ENCODE results near the gene LBR.
"Not testable (repeated sequence)": the region's sequence is repeated elsewhere in the genome, so short reads cannot be mapped to it uniquely, and the experiment has no call there.

LBR gene

DNA sequence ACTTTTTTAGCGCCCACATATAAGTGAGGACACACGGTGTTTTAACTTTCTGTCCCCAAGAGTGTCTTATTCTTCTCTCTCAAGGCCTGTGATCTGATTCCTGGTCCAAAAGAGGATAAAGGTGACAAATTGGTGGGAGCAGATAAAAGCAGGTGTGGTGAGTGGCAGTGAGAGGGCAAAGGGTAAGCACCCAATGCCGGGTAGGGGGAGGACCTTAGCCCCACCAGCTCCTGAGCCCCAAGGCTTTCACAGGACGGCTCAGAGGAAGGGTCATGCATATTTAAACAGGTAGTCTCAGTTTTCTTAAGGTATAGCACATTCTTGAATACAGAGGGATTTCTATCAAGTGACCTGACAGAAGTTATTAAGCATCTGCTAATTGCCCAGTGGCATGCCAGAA, 19.6 kb downstream of the LBR start:
- POLR2A ChIA-PET, result no interaction called here
- TF ChIP-seq FOXM1 (IDR thresholded peaks at IDR 0.05; ENCODE audit: borderline replicate concordance) (no peak), CTBP1 (IDR thresholded peaks at IDR 0.05; ENCODE audit: borderline replicate concordance) (no peak), ZNF384 (IDR thresholded peaks at IDR 0.05) (no peak), ELF4 (IDR thresholded peaks at IDR 0.05) (no peak)
- DNase-seq (ENCODE audit: extremely low spot score), result no peak
- CTCF ChIA-PET, result interaction anchor here (0.7 kb wide), 1 partner anchor 369 kb away, joined by 8 read pairs; the partner anchor contains the start of gene SRP9

GRCh38 chr1:225407755-225408154, 20.1 kb downstream of the LBR start:
- TF ChIP-seq HDGF (IDR thresholded peaks at IDR 0.05; ENCODE audit: borderline replicate concordance) (no peak), FOXM1 (IDR thresholded peaks at IDR 0.05; ENCODE audit: borderline replicate concordance) (no peak), CTBP1 (IDR thresholded peaks at IDR 0.05; ENCODE audit: borderline replicate concordance) (no peak), NFRKB (IDR thresholded peaks at IDR 0.05) (no peak), PKNOX1 (IDR thresholded peaks at IDR 0.05) (no peak), SUZ12 (IDR thresholded peaks at IDR 0.05) (no peak), ELF4 (IDR thresholded peaks at IDR 0.05) (no peak), TARDBP (IDR thresholded peaks at IDR 0.05) (no peak), FOXK2 (IDR thresholded peaks at IDR 0.05) (no peak), BHLHE40 (IDR thresholded peaks at IDR 0.05; ENCODE audit: borderline replicate concordance) (no peak)
- DNase-seq (ENCODE audit: extremely low spot score), result no peak
- POLR2A ChIA-PET, result no interaction called here
- CTCF ChIA-PET, result interaction anchor here (0.7 kb wide), 1 partner anchor 370 kb away, joined by 8 read pairs; the partner anchor contains the start of gene SRP9

GRCh38 chr1:225406976-225407725, 20.7 kb downstream of the LBR start:
- CTCF ChIA-PET, result no interaction called here
- POLR2A ChIA-PET, result interaction anchor here (0.5 kb wide), 1 partner anchor 808 kb away, joined by 3 read pairs; no protein-coding TSS in a partner anchor
- no peak for DNase-seq (ENCODE audit: extremely low spot score)
- TF ChIP-seq LEF1 (IDR thresholded peaks at IDR 0.05; ENCODE audit: borderline replicate concordance) (no peak), ZNF384 (IDR thresholded peaks at IDR 0.05) (no peak), FOXA1 (IDR thresholded peaks at IDR 0.05) (no peak), HDGF (IDR thresholded peaks at IDR 0.05; ENCODE audit: borderline replicate concordance) (no peak), SP1 (IDR thresholded peaks at IDR 0.05) (no peak), ELF4 (IDR thresholded peaks at IDR 0.05) (no peak), ARNT (IDR thresholded peaks at IDR 0.05) (no peak), FOXM1 (IDR thresholded peaks at IDR 0.05; ENCODE audit: borderline replicate concordance) (no peak), CTBP1 (IDR thresholded peaks at IDR 0.05; ENCODE audit: borderline replicate concordance) (no peak), BHLHE40 (IDR thresholded peaks at IDR 0.05; ENCODE audit: borderline replicate concordance) (no peak)

- TF ChIP-seq PKNOX1 (IDR thresholded peaks at IDR 0.05), result no peak
- DNase-seq (ENCODE audit: extremely low spot score), result no peak
- ChIA-PET CTCF (no interaction called here), POLR2A (no interaction called here)
Measured at GRCh38 chr1:225400968-225401367, 26.9 kb downstream of the LBR start.

DNA sequence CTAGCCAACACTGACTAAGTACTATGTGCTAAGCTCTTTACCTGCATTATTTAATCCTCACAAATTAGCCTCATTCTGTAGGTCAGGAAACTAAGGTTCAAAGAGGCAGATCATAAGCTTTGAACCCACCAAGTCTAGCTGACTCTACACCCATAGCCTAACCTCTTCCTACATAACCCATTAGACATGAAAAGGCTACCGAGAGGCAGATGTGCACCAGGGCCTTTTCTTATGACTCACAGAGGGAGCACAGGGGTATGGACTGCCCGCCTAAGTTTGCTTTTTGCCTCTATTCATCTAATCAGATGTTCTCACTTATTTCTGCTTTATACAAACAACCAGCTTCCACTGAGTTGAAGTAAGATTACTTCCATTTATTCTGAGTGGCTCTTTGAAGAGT, 31.5 kb downstream of the LBR start:
- TF ChIP-seq ZNF384 (IDR thresholded peaks at IDR 0.05) (no peak), FOXA1 (IDR thresholded peaks at IDR 0.05) (no peak), LEF1 (IDR thresholded peaks at IDR 0.05; ENCODE audit: borderline replicate concordance) (no peak), CTBP1 (IDR thresholded peaks at IDR 0.05; ENCODE audit: borderline replicate concordance) (no peak), FOXK2 (IDR thresholded peaks at IDR 0.05) (no peak), PKNOX1 (IDR thresholded peaks at IDR 0.05) (no peak), HDGF (IDR thresholded peaks at IDR 0.05; ENCODE audit: borderline replicate concordance) (no peak), FOXM1 (IDR thresholded peaks at IDR 0.05; ENCODE audit: borderline replicate concordance) (no peak), ELF4 (IDR thresholded peaks at IDR 0.05) (no peak), SUZ12 (IDR thresholded peaks at IDR 0.05) (no peak), BHLHE40 (IDR thresholded peaks at IDR 0.05; ENCODE audit: borderline replicate concordance) (no peak), SP1 (IDR thresholded peaks at IDR 0.05) (no peak), TARDBP (IDR thresholded peaks at IDR 0.05) (no peak), L3MBTL2 (conservative IDR thresholded peaks at IDR 0.05) (no peak), NFRKB (IDR thresholded peaks at IDR 0.05) (no peak), ARNT (IDR thresholded peaks at IDR 0.05) (no peak)
- ChIA-PET POLR2A (no interaction called here), CTCF (interaction anchor here (1.1 kb wide), 1 partner anchor 25 kb away, joined by 8 read pairs; no protein-coding TSS in a partner anchor)
- no peak for DNase-seq (ENCODE audit: extremely low spot score)

DNA sequence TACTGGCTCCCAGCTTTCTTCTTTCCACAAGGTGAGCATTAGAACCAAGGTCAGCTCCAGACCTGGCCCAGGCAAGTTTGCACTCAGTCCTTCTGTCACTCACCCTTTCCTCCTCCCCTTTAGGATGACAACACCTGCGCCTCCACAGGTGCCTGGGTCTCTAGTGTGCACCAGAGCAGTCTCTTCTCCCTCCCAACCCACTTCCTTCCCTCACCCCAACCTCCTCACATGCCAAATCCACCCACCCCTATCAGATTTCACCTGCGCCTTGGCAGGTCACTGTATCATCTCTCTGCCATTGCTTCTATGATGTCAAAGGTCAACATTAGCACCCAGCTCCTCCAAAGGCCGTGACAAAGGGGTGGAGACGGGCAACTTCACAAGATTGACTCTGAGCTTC, 38.0 kb downstream of the LBR start:
- POLR2A ChIA-PET, result no interaction called here
- no peak for DNase-seq (ENCODE audit: extremely low spot score)
- TF ChIP-seq FOXM1 (IDR thresholded peaks at IDR 0.05; ENCODE audit: borderline replicate concordance) (no peak), HDGF (IDR thresholded peaks at IDR 0.05; ENCODE audit: borderline replicate concordance) (no peak), SP1 (IDR thresholded peaks at IDR 0.05) (no peak)
- CTCF ChIA-PET, result no interaction called here

GRCh38 chr1:225388372-225388771, 39.5 kb downstream of the LBR start:
- CTCF ChIA-PET, result interaction anchor here (0.6 to 0.7 kb wide), 2 partner anchors 17 to 69 kb away, joined by 6 to 10 read pairs; no protein-coding TSS in a partner anchor
- POLR2A ChIA-PET, result no interaction called here
- DNase-seq (ENCODE audit: extremely low spot score), result no peak
- no peak for TF ChIP-seq FOXA1 (IDR thresholded peaks at IDR 0.05)
- no peak for TF ChIP-seq L3MBTL2 (conservative IDR thresholded peaks at IDR 0.05)
- TF ChIP-seq BHLHE40 (IDR thresholded peaks at IDR 0.05; ENCODE audit: borderline replicate concordance), result no peak
- TF ChIP-seq ARNT (IDR thresholded peaks at IDR 0.05), result no peak
- TF ChIP-seq PKNOX1 (IDR thresholded peaks at IDR 0.05), result no peak
- no peak for TF ChIP-seq FOXK2 (IDR thresholded peaks at IDR 0.05)
- no peak for TF ChIP-seq TARDBP (IDR thresholded peaks at IDR 0.05)
- no peak for TF ChIP-seq ZNF384 (IDR thresholded peaks at IDR 0.05)
- no peak for TF ChIP-seq SUZ12 (IDR thresholded peaks at IDR 0.05)
- no peak for TF ChIP-seq CTBP1 (IDR thresholded peaks at IDR 0.05; ENCODE audit: borderline replicate concordance)
- no peak for TF ChIP-seq HDGF (IDR thresholded peaks at IDR 0.05; ENCODE audit: borderline replicate concordance)
- TF ChIP-seq LEF1 (IDR thresholded peaks at IDR 0.05; ENCODE audit: borderline replicate concordance), result no peak
- TF ChIP-seq ELF4 (IDR thresholded peaks at IDR 0.05), result no peak
- TF ChIP-seq FOXM1 (IDR thresholded peaks at IDR 0.05; ENCODE audit: borderline replicate concordance), result no peak
- TF ChIP-seq SP1 (IDR thresholded peaks at IDR 0.05), result no peak
- no peak for TF ChIP-seq NFRKB (IDR thresholded peaks at IDR 0.05)

DNA sequence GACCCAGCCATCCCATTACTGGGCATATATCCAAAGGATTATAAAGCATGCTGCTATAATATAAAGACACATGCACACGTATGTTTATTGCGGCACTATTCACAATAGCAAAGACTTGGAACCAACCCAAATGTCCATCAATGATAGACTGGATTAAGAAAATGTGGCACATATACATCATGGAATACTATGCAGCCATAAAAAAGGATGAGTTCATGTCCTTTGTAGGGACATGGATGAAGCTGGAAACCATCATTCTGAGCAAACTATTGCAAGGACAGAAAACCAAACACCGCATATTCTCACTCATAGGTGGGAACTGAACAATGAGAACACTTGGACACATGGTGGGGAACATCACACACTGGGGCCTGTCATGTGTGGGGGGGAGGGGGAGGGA, 41.0 kb downstream of the LBR start:
- CTCF ChIA-PET, result not testable (repeated sequence)

More for the DNA sequence above, 41.0 kb downstream of the LBR start:
- POLR2A ChIA-PET; DNase-seq (ENCODE audit: extremely low spot score): not testable (repeated sequence)

Data from HEK293T (cell line).